ENCODE data around the gene SLC35F3.
"Not testable (repeated sequence)": the region's sequence is repeated elsewhere in the genome, so short reads cannot be mapped to it uniquely, and the experiment has no call there.

The SLC35F3 gene

GRCh38 chr1:234243521-234244260 lies 339.2 kb downstream of the SLC35F3 start:
- in situ Hi-C loops (cut with HindIII; ENCODE audit: low sequenced_read_pairs), result no loop called here

GRCh38 chr1:234244482-234244881 lies 340.0 kb downstream of the SLC35F3 start:
- in situ Hi-C loops (cut with HindIII; ENCODE audit: low sequenced_read_pairs), result no loop called here

- in situ Hi-C loops (cut with HindIII; ENCODE audit: low sequenced_read_pairs), result no loop called here
Measured at GRCh38 chr1:234246638-234247116, 342.2 kb downstream of the SLC35F3 start.

- in situ Hi-C loops (cut with HindIII; ENCODE audit: low sequenced_read_pairs), result not testable (repeated sequence)
Measured at GRCh38 chr1:234247746-234248145, 343.3 kb downstream of the SLC35F3 start.

GRCh38 chr1:234250747-234251146 lies 346.3 kb downstream of the SLC35F3 start:
- in situ Hi-C loops (cut with HindIII; ENCODE audit: low sequenced_read_pairs), result no loop called here

GRCh38 chr1:234253732-234254131 lies 349.3 kb downstream of the SLC35F3 start:
- in situ Hi-C loops (cut with HindIII; ENCODE audit: low sequenced_read_pairs), result no loop called here

GRCh38 chr1:234256359-234256758 lies 351.9 kb downstream of the SLC35F3 start:
- in situ Hi-C loops (cut with HindIII; ENCODE audit: low sequenced_read_pairs), result no loop called here

GRCh38 chr1:234258071-234258470 lies 353.6 kb downstream of the SLC35F3 start:
- in situ Hi-C loops (cut with HindIII; ENCODE audit: low sequenced_read_pairs), result no loop called here

GRCh38 chr1:234260578-234260977 lies 356.1 kb downstream of the SLC35F3 start:
- in situ Hi-C loops (cut with HindIII; ENCODE audit: low sequenced_read_pairs), result no loop called here

- in situ Hi-C loops (cut with HindIII; ENCODE audit: low sequenced_read_pairs), result no loop called here
Measured at GRCh38 chr1:234261545-234261944, 357.1 kb downstream of the SLC35F3 start.

- in situ Hi-C loops (cut with HindIII; ENCODE audit: low sequenced_read_pairs), result no loop called here
Measured at GRCh38 chr1:234262007-234262753, 357.7 kb downstream of the SLC35F3 start.

GRCh38 chr1:234262754-234263105 lies 358.3 kb downstream of the SLC35F3 start:
- in situ Hi-C loops (cut with HindIII; ENCODE audit: low sequenced_read_pairs), result no loop called here

- in situ Hi-C loops (cut with HindIII; ENCODE audit: low sequenced_read_pairs), result no loop called here
Measured at GRCh38 chr1:234264832-234265231, 360.4 kb downstream of the SLC35F3 start.

GRCh38 chr1:234265321-234265720 lies 360.8 kb downstream of the SLC35F3 start:
- in situ Hi-C loops (cut with HindIII; ENCODE audit: low sequenced_read_pairs), result no loop called here

GRCh38 chr1:234265861-234266260 lies 361.4 kb downstream of the SLC35F3 start:
- in situ Hi-C loops (cut with HindIII; ENCODE audit: low sequenced_read_pairs), result no loop called here

- in situ Hi-C loops (cut with HindIII; ENCODE audit: low sequenced_read_pairs), result no loop called here
Measured at GRCh38 chr1:234270093-234270492, 365.6 kb downstream of the SLC35F3 start.

- in situ Hi-C loops (cut with HindIII; ENCODE audit: low sequenced_read_pairs), result no loop called here
Measured at GRCh38 chr1:234270581-234271242, 366.2 kb downstream of the SLC35F3 start.

- in situ Hi-C loops (cut with HindIII; ENCODE audit: low sequenced_read_pairs), result no loop called here
Measured at GRCh38 chr1:234271243-234271606, 366.7 kb downstream of the SLC35F3 start.

- in situ Hi-C loops (cut with HindIII; ENCODE audit: low sequenced_read_pairs), result no loop called here
Measured at GRCh38 chr1:234272656-234273312, 368.3 kb downstream of the SLC35F3 start.

- in situ Hi-C loops (cut with HindIII; ENCODE audit: low sequenced_read_pairs), result no loop called here
Measured at GRCh38 chr1:234273981-234274380, 369.5 kb downstream of the SLC35F3 start.

- in situ Hi-C loops (cut with HindIII; ENCODE audit: low sequenced_read_pairs), result no loop called here
Measured at GRCh38 chr1:234276151-234276788, 371.8 kb downstream of the SLC35F3 start.

Measured in DLD1 (cell line).